Chondrocyte (in vitro differentiated cells): ENCODE data around the gene FADS6. TPM values are rescaled to one million over a fixed set of nuclear protein-coding genes. Genes with fewer than 3 reads are reported as not detected.

Experiments
- DNase-seq: peaks from one replicate; pipeline ENCODE4 v3.0.0; 2021; ENCODE audit warnings: mixed read lengths, low spot score
- H3K27ac Mint-ChIP-seq: one replicate; pipeline ENCODE4 v1.8.0; 2021; ENCODE audit warnings: mild to moderate bottlenecking, moderate library complexity, mixed read lengths; ENCODE audit not compliant: unreplicated experiment
- H3K27me3 Mint-ChIP-seq: 2 replicates; pipeline ENCODE4 v1.8.0; 2021; ENCODE audit warnings: low read depth, mixed read lengths
- H3K36me3 Mint-ChIP-seq: 2 replicates; pipeline ENCODE4 v1.8.0; 2021; ENCODE audit warnings: low read depth, mixed read lengths
- H3K4me1 Mint-ChIP-seq: 2 replicates; pipeline ENCODE4 v1.8.0; 2021; ENCODE audit warnings: low read depth, mild to moderate bottlenecking, mixed read lengths
- H3K4me3 Mint-ChIP-seq: one replicate; pipeline ENCODE4 v1.8.0; 2021; ENCODE audit warnings: mild to moderate bottlenecking, moderate library complexity, mixed read lengths; ENCODE audit not compliant: unreplicated experiment
- H3K9me3 Mint-ChIP-seq: 2 replicates; pipeline ENCODE4 v1.8.0; 2021; ENCODE audit warnings: low read depth, mixed read lengths
- total RNA-seq: library from RNA; stranded (reverse); gene quantifications from 3 replicates; pipeline ENCODE4 v1.2.1, GENCODE V29; 2021
- TF ChIP-seq, protein P1 (sequence below): fragments of 200-600 bp; sonication (generic); IDR thresholded peaks from 2 replicates; pipeline ENCODE4 v1.5.0; 2021; ENCODE audit warnings: antibody characterized with exemption, mild to moderate bottlenecking, moderate library complexity

FADS6 gene
- total RNA-seq, 1 donor from 2014 or later = not detected

DNA sequence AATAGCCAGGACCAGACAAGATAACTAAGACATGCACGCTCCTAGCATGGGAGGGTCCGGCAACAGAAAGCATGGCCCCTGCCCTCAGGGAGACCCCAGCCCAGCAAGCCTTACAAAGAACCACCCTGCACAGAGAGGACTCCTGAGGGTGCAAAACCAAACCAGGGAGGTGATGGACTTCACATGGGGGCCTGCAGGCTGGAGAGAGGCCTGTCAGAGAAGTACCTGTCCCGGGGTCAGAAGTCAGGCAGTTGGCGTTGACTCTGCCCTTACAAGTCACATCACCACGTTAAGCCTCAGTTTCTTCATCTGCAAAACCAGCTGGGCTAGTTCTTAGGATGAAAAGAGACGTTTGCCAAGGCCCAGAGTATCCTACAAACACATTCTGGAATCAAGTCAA lies 35.4 kb upstream of the FADS6 start:
- H3K9me3 Mint-ChIP-seq = no peaks in the 10 kb centered on the region
- no peak overlapping the region for H3K27ac Mint-ChIP-seq
- no peak for DNase-seq
- TF ChIP-seq, protein P1, sequence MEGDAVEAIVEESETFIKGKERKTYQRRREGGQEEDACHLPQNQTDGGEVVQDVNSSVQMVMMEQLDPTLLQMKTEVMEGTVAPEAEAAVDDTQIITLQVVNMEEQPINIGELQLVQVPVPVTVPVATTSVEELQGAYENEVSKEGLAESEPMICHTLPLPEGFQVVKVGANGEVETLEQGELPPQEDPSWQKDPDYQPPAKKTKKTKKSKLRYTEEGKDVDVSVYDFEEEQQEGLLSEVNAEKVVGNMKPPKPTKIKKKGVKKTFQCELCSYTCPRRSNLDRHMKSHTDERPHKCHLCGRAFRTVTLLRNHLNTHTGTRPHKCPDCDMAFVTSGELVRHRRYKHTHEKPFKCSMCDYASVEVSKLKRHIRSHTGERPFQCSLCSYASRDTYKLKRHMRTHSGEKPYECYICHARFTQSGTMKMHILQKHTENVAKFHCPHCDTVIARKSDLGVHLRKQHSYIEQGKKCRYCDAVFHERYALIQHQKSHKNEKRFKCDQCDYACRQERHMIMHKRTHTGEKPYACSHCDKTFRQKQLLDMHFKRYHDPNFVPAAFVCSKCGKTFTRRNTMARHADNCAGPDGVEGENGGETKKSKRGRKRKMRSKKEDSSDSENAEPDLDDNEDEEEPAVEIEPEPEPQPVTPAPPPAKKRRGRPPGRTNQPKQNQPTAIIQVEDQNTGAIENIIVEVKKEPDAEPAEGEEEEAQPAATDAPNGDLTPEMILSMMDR = no peak
- H3K27me3 Mint-ChIP-seq = peaks cover 72% of the 10 kb centered on the region
- H3K36me3 Mint-ChIP-seq = no peaks in the 10 kb centered on the region
- no peaks in the 10 kb centered on the region for H3K4me1 Mint-ChIP-seq
- H3K4me3 Mint-ChIP-seq = no peak overlapping the region

DNA sequence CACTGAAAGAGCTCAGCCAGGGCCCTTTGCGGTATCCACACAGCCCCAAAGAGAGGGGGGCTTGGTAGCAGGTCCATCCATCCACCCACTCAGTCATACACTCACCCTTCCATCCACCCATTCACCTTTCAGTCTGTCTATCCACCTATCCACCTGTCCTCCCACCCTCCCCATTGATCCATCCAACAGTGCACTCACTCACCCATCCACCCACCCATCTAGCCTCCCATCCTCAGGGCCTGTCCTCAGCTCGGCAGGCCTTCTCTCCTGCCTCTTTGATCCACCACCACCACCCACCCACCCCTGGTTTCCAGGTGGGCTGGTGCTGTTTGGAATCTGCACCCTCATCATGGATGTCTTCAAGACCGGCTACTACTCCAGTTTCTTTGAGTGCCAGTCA lies 31.8 kb upstream of the FADS6 start:
- TF ChIP-seq, protein P1 = no peak
- Mint-ChIP-seq H3K36me3 (no peaks in the 10 kb centered on the region), H3K27me3 (peaks cover 56% of the 10 kb centered on the region), H3K27ac (no peak overlapping the region), H3K4me3 (no peak overlapping the region), H3K4me1 (no peaks in the 10 kb centered on the region), H3K9me3 (no peaks in the 10 kb centered on the region)
- no peak for DNase-seq

DNA sequence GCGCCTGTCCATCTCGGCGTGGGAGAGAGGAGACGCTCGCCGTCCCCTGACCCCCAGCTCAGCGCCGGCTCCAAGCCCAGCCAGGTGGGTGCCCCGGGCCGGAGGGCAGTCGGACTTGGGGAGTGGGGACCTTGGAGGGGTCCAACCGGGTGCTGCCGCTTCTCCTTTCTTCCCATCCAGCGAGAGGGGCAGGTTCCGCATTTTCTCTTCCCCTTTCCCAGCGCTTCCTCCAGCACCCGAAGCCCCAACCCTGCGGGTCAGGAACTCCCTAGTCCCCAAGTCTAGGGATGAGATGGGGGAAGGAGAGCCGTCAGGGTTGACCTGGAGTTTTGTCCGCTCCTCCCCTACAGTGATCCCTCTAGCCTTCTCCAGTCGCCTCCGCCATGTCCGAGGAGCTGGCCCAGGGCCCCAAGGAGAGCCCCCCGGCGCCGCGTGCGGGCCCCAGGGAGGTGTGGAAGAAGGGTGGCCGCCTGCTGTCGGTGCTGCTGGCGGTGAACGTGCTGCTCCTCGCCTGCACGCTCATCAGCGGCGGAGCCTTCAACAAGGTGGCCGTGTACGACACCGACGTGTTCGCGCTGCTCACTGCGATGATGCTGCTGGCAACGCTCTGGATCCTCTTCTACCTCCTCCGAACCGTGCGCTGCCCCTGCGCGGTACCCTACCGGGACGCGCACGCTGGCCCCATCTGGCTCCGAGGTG lies 31.0 kb upstream of the FADS6 start, which contains the start of gene OTOP2:
OTOP2 (plus strand) TSS at position 24 of the 699 bp plus-strand sequence; CDS start at position 384, 360 bp downstream.
- no peak for DNase-seq
- Mint-ChIP-seq H3K4me3 (peak within 1 kb of the TSS; percentile 41), H3K4me1 (no peaks in the 10 kb centered on the region), H3K27ac (no peak within 1 kb of the TSS), H3K27me3 (peaks cover 54% of the 10 kb centered on the region), H3K36me3 (no peaks in the 10 kb centered on the region), H3K9me3 (no peaks in the 10 kb centered on the region)
- TF ChIP-seq, protein P1 = no peak

DNA sequence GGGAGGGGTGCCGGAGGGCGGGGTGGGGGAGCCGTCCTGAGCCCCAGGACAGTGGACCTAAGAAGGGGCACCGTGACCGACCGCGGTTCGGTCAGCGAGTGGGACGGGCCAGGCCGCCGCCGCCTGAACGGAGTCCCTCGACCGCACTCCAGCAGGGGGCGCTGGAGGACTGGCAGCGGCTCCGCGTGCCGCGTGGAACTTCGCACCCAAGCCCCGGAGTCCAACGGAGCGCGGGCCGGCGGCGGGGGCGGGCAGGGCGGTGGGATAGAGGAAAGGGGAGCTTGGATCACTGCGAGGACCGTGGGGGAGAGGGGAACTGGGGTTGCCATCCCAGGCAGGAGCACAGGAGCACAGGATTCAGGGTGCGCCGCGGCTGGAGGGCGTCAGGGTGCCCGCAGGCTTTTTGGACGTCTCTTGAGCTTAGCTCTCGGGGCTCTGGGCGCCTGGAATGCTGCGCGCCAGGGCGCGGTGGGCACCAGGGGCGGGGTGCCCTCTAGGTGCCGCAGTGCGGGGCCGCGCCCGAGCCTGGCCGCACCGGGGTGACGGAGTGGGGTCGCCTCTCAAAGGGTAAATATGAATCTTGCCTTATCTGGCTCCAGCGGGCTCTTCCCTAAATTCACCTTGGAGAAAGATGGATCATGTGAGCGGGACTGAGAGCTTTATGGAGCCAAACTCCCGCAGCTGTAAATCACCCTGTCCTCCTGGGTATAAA lies 30.3 kb upstream of the FADS6 start:
- peak overlapping the region; percentile 41 for H3K4me3 Mint-ChIP-seq
- no peaks in the 10 kb centered on the region for H3K9me3 Mint-ChIP-seq
- TF ChIP-seq, protein P1 = peak; percentile 91
- no peaks in the 10 kb centered on the region for H3K36me3 Mint-ChIP-seq
- H3K27me3 Mint-ChIP-seq = peaks cover 49% of the 10 kb centered on the region
- no peak overlapping the region for H3K27ac Mint-ChIP-seq
- no peaks in the 10 kb centered on the region for H3K4me1 Mint-ChIP-seq
- no peak for DNase-seq

DNA sequence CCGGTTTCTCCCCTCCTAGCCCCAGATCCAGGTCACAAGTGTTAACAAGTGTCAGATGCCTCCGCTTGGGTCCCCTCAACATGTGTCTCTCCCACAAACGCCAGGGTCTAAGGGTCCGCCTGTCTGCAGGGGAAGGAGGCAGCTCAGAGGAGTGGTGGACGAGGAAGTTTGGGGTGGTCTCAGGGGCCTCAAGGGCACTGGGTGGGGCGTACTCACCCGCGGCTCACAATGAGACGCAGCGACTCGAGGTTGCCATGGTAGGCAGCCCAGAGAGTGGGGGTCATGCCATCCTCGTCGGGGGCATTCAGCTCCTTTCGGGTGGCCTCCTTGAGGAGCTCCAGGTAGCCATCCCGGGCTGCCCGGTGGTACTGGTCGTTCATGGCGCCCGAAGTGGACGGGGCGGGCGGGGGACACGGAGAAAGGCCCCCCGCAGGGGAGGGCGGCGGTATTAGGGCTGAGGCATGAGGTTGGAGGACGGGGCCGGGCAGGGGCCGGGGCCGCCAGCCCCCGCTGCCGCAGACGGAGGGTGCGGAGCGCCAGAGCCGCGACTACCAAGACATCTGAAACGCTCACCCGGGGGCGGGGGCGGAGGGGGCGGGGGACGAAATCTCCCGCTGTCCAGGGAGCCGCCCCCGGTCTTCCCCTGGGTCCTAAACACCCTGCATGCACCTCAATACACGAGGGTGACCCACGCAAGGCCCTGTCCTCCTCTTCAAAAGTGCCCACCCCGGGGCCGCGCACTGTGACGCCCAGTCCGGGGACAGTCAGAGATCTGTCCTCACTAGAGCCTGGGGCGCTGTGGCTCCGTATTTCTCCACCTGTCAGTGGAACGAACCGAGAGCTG lies 29.5 kb upstream of the FADS6 start, which contains the start of gene USH1G:
USH1G (minus strand) TSS at position 562 of the 844 bp plus-strand sequence; CDS start at position 380, 182 bp downstream.
- no peak within 1 kb of the TSS for H3K27ac Mint-ChIP-seq
- H3K4me3 Mint-ChIP-seq = peak within 1 kb of the TSS; percentile 41
- no peaks in the 10 kb centered on the region for H3K9me3 Mint-ChIP-seq
- TF ChIP-seq, protein P1 = no peak
- H3K27me3 Mint-ChIP-seq = peaks cover 43% of the 10 kb centered on the region
- H3K4me1 Mint-ChIP-seq = no peaks in the 10 kb centered on the region
- no peak for DNase-seq
- H3K36me3 Mint-ChIP-seq = no peaks in the 10 kb centered on the region
